Astrocyte of the hippocampus (primary cell): ENCODE results near the gene CHI3L1.

Experiments used
- DNase-seq: peaks from one replicate; pipeline ENCODE4 v3.0.0; 2011; ENCODE audit warnings: low read depth, low spot score

The CHI3L1 gene

GRCh38 chr1:203151362-203152157 lies 34.9 kb downstream of the CHI3L1 start:
- no peak for DNase-seq

GRCh38 chr1:203150511-203151297 lies 35.8 kb downstream of the CHI3L1 start:
- DNase-seq: no peak

GRCh38 chr1:203149188-203149840 lies 37.2 kb downstream of the CHI3L1 start:
- DNase-seq: no peak

- no peak for DNase-seq
Measured at GRCh38 chr1:203148579-203148978, 37.9 kb downstream of the CHI3L1 start.

- DNase-seq: no peak
Measured at GRCh38 chr1:203148127-203148526, 38.4 kb downstream of the CHI3L1 start.

GRCh38 chr1:203147376-203147775 lies 39.1 kb downstream of the CHI3L1 start:
- DNase-seq: no peak

GRCh38 chr1:203146537-203146936 lies 40.0 kb downstream of the CHI3L1 start:
- no peak for DNase-seq

- no peak for DNase-seq
Measured at GRCh38 chr1:203146042-203146369, 40.5 kb downstream of the CHI3L1 start.

- no peak for DNase-seq
Measured at GRCh38 chr1:203145321-203146041, 41.0 kb downstream of the CHI3L1 start.

- DNase-seq: peak; percentile 39
Measured at GRCh38 chr1:203144661-203145060, 41.8 kb downstream of the CHI3L1 start.

GRCh38 chr1:203143641-203144040 lies 42.9 kb downstream of the CHI3L1 start:
- no peak for DNase-seq

- DNase-seq: no peak
Measured at GRCh38 chr1:203142684-203143408, 43.7 kb downstream of the CHI3L1 start.

GRCh38 chr1:203142124-203142523 lies 44.4 kb downstream of the CHI3L1 start:
- DNase-seq: no peak

GRCh38 chr1:203140743-203141520 lies 45.6 kb downstream of the CHI3L1 start:
- DNase-seq: no peak

GRCh38 chr1:203139976-203140475 lies 46.5 kb downstream of the CHI3L1 start:
- no peak for DNase-seq

- DNase-seq: no peak
Measured at GRCh38 chr1:203138066-203138465, 48.4 kb downstream of the CHI3L1 start.

- DNase-seq: no peak
Measured at GRCh38 chr1:203137324-203137723, 49.2 kb downstream of the CHI3L1 start.

- no peak for DNase-seq
Measured at GRCh38 chr1:203136409-203137042, 50.0 kb downstream of the CHI3L1 start.

- no peak for DNase-seq
Measured at GRCh38 chr1:203135636-203136305, 50.7 kb downstream of the CHI3L1 start.
